Measurements from ENCODE around the gene CBX6. TPM values are rescaled to one million over a fixed set of nuclear protein-coding genes. Genes with fewer than 3 reads are reported as not detected.

Gene CBX6
- total and polyA plus RNA-seq, 10 of the 15 experiments (the other 5 are each of a cell fraction or from before 2014, with no cell fraction given): 3.6 to 142 (median 37.4) TPM

- WGBS (ENCODE audit: insufficient coverage, insufficient replicate concordance, low lambda C conversion rate, missing lambda C conversion rate): 45% methylated on average over 13 of the region's 13 CpGs
- H3K36me3 ChIP-seq (ENCODE audit: control insufficient read depth in 2 of 2, insufficient read depth in 2 of 2, low read length in 1 of 2): peaks cover 7 to 8% of the 10 kb centered on the region in 2 experiments; a peak in 2 of 4 replicates
- ChIA-PET RAD21 (ENCODE audit: unreplicated experiment) (interaction anchor here (0.6 to 1.2 kb wide), 2 partner anchors 13 to 142 kb away, joined by 3 read pairs; no protein-coding TSS in a partner anchor), SMC1A (ENCODE audit: uncharacterized antibody, unreplicated experiment) (no interaction called here), CTCF (interaction anchor here (0.8 to 1.2 kb wide), 2 partner anchors 9 to 38 kb away, joined by 3 to 10 read pairs; no protein-coding TSS in a partner anchor), POLR2A (no interaction called here)
- ATAC-seq (no peak), DNase-seq (ENCODE audit: low read depth, low spot score) (no peak), FAIRE-seq (no peak)
- intact Hi-C loops (cut with micrococcal nuclease; ENCODE audit: unreplicated experiment) (no loop called here), in situ Hi-C loops (cut with MboI) (no loop called here)
- no peaks in the 10 kb centered on the region for H3K27me3 ChIP-seq (replicated peaks in 1 of 2; ENCODE audit: control insufficient read depth in 2 of 2, insufficient read depth in 2 of 2, low read length in 1 of 2)
- TF ChIP-seq SMAD5 (IDR thresholded peaks at IDR 0.05; ENCODE audit: low read depth): 0 out of 2 replicates have a peak, but pooled peaks have one; percentile 35
- no peak for TF ChIP-seq HCFC1 (IDR thresholded peaks at IDR 0.05; ENCODE audit: low read length)
- no peaks in the 10 kb centered on the region for H3K4me1 ChIP-seq (ENCODE audit: control insufficient read depth, insufficient read depth, low read length)
- H3K4me2 ChIP-seq (ENCODE audit: control insufficient read depth, insufficient read depth): no peak overlapping the region
- no peaks in the 10 kb centered on the region; the same call in 1 of the 2 replicates for H3K79me2 ChIP-seq (ENCODE audit: control insufficient read depth, insufficient read depth, low read length)
- BruUV-seq (replicated peaks): no TSS peak
- no peak overlapping the region for H3K4me3 ChIP-seq
- no peak overlapping the region for H3K9ac ChIP-seq (ENCODE audit: control insufficient read depth, insufficient read depth, low read length)
- no peaks in the 10 kb centered on the region for H3K9me3 ChIP-seq (replicated peaks; ENCODE audit: control insufficient read depth, insufficient read depth, low read length)
- H2AFZ ChIP-seq (ENCODE audit: control insufficient read depth, low read depth, low read length): no peak overlapping the region
- H4K20me1 ChIP-seq (ENCODE audit: control insufficient read depth, insufficient read depth): no peaks in the 10 kb centered on the region
- H3K27ac ChIP-seq (ENCODE audit: control insufficient read depth, insufficient read depth): no peak overlapping the region
These were observed 10.7 kb downstream of the CBX6 start for GRCh38 chr22:38861170-38861876.

GRCh38 chr22:38860283-38861169 is 11.5 kb downstream of the CBX6 start:
- H4K20me1 ChIP-seq (ENCODE audit: control insufficient read depth, insufficient read depth): no peaks in the 10 kb centered on the region
- ChIA-PET RAD21 (ENCODE audit: unreplicated experiment) (interaction anchor here (1.2 kb wide), 1 partner anchor 13 kb away, joined by 3 read pairs; no protein-coding TSS in a partner anchor), SMC1A (ENCODE audit: uncharacterized antibody, unreplicated experiment) (no interaction called here), CTCF (interaction anchor here (0.8 kb wide), 1 partner anchor 39 kb away, joined by 3 read pairs; no protein-coding TSS in a partner anchor), POLR2A (no interaction called here)
- H3K9me3 ChIP-seq (replicated peaks; ENCODE audit: control insufficient read depth, insufficient read depth, low read length): no peaks in the 10 kb centered on the region
- H3K9ac ChIP-seq (ENCODE audit: control insufficient read depth, insufficient read depth, low read length): no peak overlapping the region
- WGBS (ENCODE audit: insufficient coverage, insufficient replicate concordance, low lambda C conversion rate, missing lambda C conversion rate): 92% methylated on average over 20 of the region's 23 CpGs
- H3K4me1 ChIP-seq (ENCODE audit: control insufficient read depth, insufficient read depth, low read length): no peaks in the 10 kb centered on the region
- intact Hi-C loops (cut with micrococcal nuclease; ENCODE audit: unreplicated experiment) (no loop called here), in situ Hi-C loops (cut with MboI) (no loop called here)
- no peak overlapping the region for H3K4me2 ChIP-seq (ENCODE audit: control insufficient read depth, insufficient read depth)
- no peak overlapping the region for H3K27ac ChIP-seq (ENCODE audit: control insufficient read depth, insufficient read depth)
- ATAC-seq (peak; percentile 12), DNase-seq (ENCODE audit: low read depth, low spot score) (no peak), FAIRE-seq (no peak)
- no peaks in the 10 kb centered on the region for H3K79me2 ChIP-seq (ENCODE audit: control insufficient read depth, insufficient read depth, low read length)
- H3K4me3 ChIP-seq: no peak overlapping the region
- H3K27me3 ChIP-seq (replicated peaks in 1 of 2; ENCODE audit: control insufficient read depth in 2 of 2, insufficient read depth in 2 of 2, low read length in 1 of 2): no peaks in the 10 kb centered on the region
- BruUV-seq (replicated peaks): no TSS peak
- H3K36me3 ChIP-seq (ENCODE audit: control insufficient read depth in 2 of 2, insufficient read depth in 2 of 2, low read length in 1 of 2): peaks cover 5% of the 10 kb centered on the region in 2 experiments; a peak in 2 of 4 replicates
- H2AFZ ChIP-seq (ENCODE audit: control insufficient read depth, low read depth, low read length): no peak overlapping the region
- TF ChIP-seq KAT2A (conservative IDR thresholded peaks at IDR 0.05; ENCODE audit: control insufficient read depth, low read depth, low read length): no peak
- no peak for TF ChIP-seq MYC (IDR thresholded peaks at IDR 0.05; ENCODE audit: insufficient read depth, insufficient read length, insufficient replicate concordance, low read length, severe bottlenecking)
- TF ChIP-seq MEF2B (IDR thresholded peaks at IDR 0.05; ENCODE audit: partially characterized antibody, poor library complexity, severe bottlenecking): no peak
- TF ChIP-seq CREM (IDR thresholded peaks at IDR 0.05; ENCODE audit: low read depth): no peak
- no peak for TF ChIP-seq FOXK2 (IDR thresholded peaks at IDR 0.05)
- TF ChIP-seq MTA3 (IDR thresholded peaks at IDR 0.05; ENCODE audit: borderline replicate concordance, low read length): peak; percentile 13; the same call in 1 of the 2 replicates
- TF ChIP-seq CEBPB (IDR thresholded peaks at IDR 0.05; ENCODE audit: borderline replicate concordance in 1 of 2, low read depth in 2 of 2, low read length in 2 of 2): no peak
- TF ChIP-seq ZNF687 (IDR thresholded peaks at IDR 0.05): no peak
